NB4 (cell line): ENCODE measurements around the gene ANTKMT.

ENCODE experiments used
- DNase-seq: peaks from one replicate; pipeline ENCODE4 v3.0.0; 2010; ENCODE audit warnings: low read depth
- H3K4me3 ChIP-seq: one replicate; pipeline ENCODE4 v1.5.1; 2011; ENCODE audit warnings: mild to moderate bottlenecking, low read depth, low read length, moderate library complexity
- MYC ChIP-seq: IDR thresholded peaks from 2 replicates; pipeline ENCODE4 v1.6.1; 2011; ENCODE audit warnings: low read depth, low read length
- POLR2A ChIP-seq: IDR thresholded peaks from 2 replicates; pipeline ENCODE4 v1.6.1; 2011; ENCODE audit warnings: mild to moderate bottlenecking; ENCODE audit not compliant: insufficient read length; ENCODE audit errors: extremely low read depth
- TF ChIP-seq, protein P1 (sequence below): IDR thresholded peaks from one replicate; pipeline ENCODE4 v1.5.1; 2012; ENCODE audit warnings: low read depth, low read length
- TF ChIP-seq, protein P2 (sequence below): IDR thresholded peaks from 2 replicates; pipeline ENCODE4 v1.6.1; 2011; ENCODE audit warnings: low read depth, low read length

The ANTKMT gene

DNA sequence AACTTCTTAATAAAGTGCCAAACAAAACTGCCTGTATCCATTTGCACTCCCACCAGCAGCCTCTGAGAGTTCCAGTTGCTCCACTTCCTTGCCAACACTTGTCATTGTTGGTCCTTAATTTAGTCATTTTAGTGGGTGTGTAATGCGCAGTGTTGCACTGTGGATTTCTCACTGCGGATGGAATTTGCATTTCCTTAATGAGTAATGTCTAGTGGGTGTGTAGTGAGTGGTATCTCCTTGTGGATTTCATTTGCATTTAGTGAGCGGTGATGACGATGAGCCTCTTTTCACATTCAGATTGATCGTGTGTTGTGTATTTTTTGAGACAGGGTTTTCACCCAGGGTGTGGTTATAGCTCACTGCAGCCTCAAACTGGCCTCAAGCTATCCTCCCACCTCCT lies 35.5 kb downstream of the ANTKMT start:
- no peak for DNase-seq
- no peak overlapping the region for H3K4me3 ChIP-seq
- TF ChIP-seq, protein P1, sequence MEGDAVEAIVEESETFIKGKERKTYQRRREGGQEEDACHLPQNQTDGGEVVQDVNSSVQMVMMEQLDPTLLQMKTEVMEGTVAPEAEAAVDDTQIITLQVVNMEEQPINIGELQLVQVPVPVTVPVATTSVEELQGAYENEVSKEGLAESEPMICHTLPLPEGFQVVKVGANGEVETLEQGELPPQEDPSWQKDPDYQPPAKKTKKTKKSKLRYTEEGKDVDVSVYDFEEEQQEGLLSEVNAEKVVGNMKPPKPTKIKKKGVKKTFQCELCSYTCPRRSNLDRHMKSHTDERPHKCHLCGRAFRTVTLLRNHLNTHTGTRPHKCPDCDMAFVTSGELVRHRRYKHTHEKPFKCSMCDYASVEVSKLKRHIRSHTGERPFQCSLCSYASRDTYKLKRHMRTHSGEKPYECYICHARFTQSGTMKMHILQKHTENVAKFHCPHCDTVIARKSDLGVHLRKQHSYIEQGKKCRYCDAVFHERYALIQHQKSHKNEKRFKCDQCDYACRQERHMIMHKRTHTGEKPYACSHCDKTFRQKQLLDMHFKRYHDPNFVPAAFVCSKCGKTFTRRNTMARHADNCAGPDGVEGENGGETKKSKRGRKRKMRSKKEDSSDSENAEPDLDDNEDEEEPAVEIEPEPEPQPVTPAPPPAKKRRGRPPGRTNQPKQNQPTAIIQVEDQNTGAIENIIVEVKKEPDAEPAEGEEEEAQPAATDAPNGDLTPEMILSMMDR: no peak
- TF ChIP-seq MYC (no peak), POLR2A (no peak)
- TF ChIP-seq, protein P2, sequence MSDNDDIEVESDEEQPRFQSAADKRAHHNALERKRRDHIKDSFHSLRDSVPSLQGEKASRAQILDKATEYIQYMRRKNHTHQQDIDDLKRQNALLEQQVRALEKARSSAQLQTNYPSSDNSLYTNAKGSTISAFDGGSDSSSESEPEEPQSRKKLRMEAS: no peak

DNA sequence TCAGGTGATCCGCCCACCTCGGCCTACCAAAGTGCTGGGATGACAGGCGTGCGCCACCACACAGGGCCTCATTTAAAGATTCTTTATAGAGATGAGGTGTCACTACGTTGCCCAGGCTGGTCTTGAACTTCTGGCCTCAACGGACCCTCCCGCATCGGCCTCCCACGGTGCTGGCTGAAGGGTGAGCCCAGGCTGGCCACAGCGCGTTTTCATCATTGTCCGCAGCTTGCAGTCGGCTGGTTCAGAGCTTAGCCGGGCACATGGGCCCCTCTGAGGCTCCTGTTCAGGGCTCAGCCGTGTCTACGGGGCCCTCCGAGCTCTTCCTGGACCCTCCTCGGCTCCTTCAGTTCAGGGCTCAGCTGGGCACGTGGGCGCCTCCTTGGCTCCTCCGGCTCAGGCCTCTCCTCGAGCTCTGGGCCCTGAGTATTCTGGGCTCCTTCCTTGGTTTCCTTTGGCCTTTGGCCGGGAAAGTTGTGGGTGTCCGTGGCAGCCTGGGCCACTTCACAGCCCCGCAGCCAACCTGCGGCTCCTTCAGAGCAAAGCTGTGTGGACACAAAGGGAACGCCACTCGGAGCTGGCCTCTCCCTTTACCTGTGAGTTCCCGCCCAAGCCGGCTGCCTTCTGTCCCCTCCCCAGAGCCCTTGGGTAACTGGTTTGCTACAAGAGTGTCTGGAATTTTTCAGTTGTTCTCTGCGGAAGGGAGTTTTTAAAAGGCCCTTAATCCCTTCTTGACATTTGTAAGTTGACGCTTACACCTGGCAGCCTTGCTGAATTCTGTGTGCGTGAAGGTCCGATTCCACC lies 38.4 kb downstream of the ANTKMT start:
- no peak for DNase-seq
- H3K4me3 ChIP-seq: no peak overlapping the region

DNA sequence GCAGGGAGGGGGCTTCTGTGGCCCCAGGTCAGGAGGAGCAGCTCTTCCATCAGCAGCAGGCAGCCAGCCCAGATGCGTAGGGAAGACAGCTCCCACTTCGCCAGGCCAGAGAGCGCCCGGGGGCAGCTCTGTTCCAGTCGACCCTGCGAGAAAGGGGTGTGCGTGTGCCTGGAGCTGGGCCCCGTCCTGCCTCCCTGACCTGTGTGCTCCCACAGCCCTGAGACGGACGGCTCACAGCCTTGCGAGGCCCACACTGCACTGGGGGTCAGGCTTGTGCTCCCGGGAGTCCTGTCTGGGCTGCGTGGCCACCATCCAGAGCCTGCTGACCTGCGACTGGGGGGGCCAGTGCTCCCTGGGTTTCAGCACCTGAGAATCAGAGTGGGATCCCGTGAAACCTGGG lies 39.1 kb downstream of the ANTKMT start:
- TF ChIP-seq POLR2A (no peak), MYC (no peak)
- TF ChIP-seq, protein P1: no peak
- TF ChIP-seq, protein P2: no peak
- H3K4me3 ChIP-seq: no peak overlapping the region
- DNase-seq: no peak

More for the DNA sequence above, 38.4 kb downstream of the ANTKMT start:
- TF ChIP-seq, protein P1: no peak
- TF ChIP-seq, protein P2: no peak
- no peak for TF ChIP-seq POLR2A
- TF ChIP-seq MYC: no peak

DNA sequence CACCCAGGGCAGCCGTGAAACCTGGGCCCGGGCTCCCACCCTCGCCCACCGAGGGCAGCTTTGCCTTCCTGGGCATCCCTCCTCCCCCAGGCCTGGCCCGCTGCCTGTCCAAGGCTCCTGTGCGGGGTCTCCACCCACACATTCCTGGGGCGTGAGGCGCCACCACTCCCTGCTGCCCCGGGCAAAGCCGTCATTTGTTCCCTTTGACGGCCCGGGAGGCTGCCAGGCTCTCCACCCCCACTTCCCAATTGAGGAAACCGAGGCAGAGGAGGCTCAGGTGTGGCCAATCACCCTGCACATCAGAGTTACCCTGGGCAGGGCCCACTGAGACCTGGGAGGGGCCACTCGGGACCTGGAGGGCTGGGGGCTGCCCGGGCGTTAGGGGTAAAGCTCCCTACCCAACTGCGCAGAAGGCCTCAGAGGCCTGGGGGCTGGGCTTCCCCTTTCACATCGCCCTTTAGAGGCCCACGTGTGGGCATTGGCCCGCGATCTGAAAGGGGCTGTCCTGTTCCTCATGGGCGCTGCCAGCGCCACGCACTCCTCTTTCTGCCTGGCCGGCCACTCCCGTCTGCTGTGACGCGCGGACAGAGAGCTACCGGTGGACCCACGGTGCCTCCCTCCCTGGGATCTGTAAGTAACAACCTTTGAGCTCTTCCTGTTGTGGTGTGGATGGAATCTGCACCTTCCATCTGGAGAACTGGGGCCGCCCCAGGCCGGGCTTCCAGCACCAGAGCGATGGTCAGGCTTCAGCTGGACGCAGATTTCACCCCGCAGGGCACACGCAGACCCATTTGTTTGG lies 39.8 kb downstream of the ANTKMT start, which contains the start of gene MSLN:
MSLN (plus strand) TSS at position 190 of the 799 bp plus-strand sequence. CDS start 1,947 bp downstream, outside the sequence.
- TF ChIP-seq, protein P2: no peak
- no peak for TF ChIP-seq POLR2A
- TF ChIP-seq MYC: no peak
- TF ChIP-seq, protein P1: no peak
- no peak for DNase-seq
- H3K4me3 ChIP-seq: no peak within 1 kb of the TSS

DNA sequence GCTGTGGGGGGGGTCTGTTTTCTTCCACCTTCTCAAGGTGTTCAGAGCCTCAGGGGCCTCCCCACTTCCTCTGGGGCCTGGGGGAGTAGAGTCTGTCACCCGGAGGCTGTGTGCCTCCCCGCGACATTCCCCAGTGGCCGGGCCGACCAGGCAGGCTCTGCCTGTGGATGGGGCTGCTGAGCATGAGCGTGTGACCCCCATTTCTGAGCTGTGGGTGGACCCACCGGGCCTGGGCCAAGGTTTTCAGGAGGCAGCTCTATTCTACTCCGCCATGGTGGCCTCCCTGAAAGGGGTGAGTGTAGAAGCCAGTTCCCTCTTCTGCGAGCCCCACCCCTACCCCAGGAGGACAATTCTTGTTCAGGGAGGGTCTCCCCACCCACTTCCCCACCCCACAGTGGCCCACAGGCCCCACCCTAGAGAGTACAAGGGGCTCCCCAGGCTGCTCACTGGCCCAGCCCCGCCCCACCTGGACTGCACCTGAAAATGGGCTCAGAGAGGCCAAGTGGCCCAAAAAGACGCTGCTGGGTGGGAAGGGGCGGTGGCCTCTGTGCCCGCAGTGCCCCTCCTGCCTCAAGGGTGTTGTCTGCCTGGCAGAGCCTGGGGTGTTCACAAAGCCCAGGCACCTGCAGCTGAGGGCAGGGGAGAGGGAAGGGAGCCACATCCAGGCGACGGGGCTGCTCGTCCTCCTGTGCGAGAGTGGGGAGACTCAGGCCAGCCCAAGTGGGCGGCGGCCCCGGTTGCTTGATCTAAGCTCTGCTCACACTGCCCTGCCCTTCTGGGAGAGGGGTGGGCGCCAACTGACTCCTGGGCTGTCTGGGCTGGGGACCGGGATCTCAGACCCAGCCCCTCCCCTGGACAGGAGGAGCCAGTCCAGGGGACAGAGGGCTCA lies 40.9 kb downstream of the ANTKMT start:
- DNase-seq: no peak
- TF ChIP-seq MYC (no peak), POLR2A (no peak)
- TF ChIP-seq, protein P1: no peak
- TF ChIP-seq, protein P2: no peak
- H3K4me3 ChIP-seq: no peak overlapping the region
